ENCODE measurements around the gene CA10. TPM values are rescaled to one million over a fixed set of nuclear protein-coding genes. Genes with fewer than 3 reads are reported as not detected.

CA10 gene
- total RNA-seq, 4 donors from 2014 or later: not detected

- no peak for TF ChIP-seq EP300 (IDR thresholded peaks at IDR 0.05)
- no peak for TF ChIP-seq CTCF (IDR thresholded peaks at IDR 0.05)
- TF ChIP-seq POLR2AphosphoS5 (IDR thresholded peaks at IDR 0.05): no peak
- no peak for TF ChIP-seq POLR2A (IDR thresholded peaks at IDR 0.05)
- no peak overlapping the region for H3K27ac ChIP-seq
- WGBS: 95% methylated on average over 1 of the region's 1 CpG
- DNase-seq (ENCODE audit: low spot score in 2 of 2): no peak
- H3K4me1 ChIP-seq: no peaks in the 10 kb centered on the region
- H3K4me3 ChIP-seq: no peak overlapping the region
- no peaks in the 10 kb centered on the region for H3K27me3 ChIP-seq
- H3K9me3 ChIP-seq: no peaks in the 10 kb centered on the region
- no peaks in the 10 kb centered on the region for H3K36me3 ChIP-seq
Observed at GRCh38 chr17:51890710-51891109, 267.8 kb downstream of the CA10 start.

- Histone ChIP-seq H3K4me3 (no peak overlapping the region), H3K9me3 (no peaks in the 10 kb centered on the region), H3K36me3 (no peaks in the 10 kb centered on the region), H3K27ac (no peak overlapping the region), H3K27me3 (no peaks in the 10 kb centered on the region), H3K4me1 (no peaks in the 10 kb centered on the region)
- WGBS: 80% methylated on average over 2 of the region's 2 CpGs
- DNase-seq (ENCODE audit: low spot score in 2 of 2): no peak
- no peak for TF ChIP-seq EP300 (IDR thresholded peaks at IDR 0.05)
- no peak for TF ChIP-seq POLR2AphosphoS5 (IDR thresholded peaks at IDR 0.05)
- TF ChIP-seq CTCF (IDR thresholded peaks at IDR 0.05): no peak
Observed at GRCh38 chr17:51888816-51889215, 269.7 kb downstream of the CA10 start.

GRCh38 chr17:51876986-51877385 is 281.5 kb downstream of the CA10 start:
- H3K9me3 ChIP-seq: no peaks in the 10 kb centered on the region
- DNase-seq (ENCODE audit: low spot score in 2 of 2): no peak
- no peak for TF ChIP-seq CTCF (IDR thresholded peaks at IDR 0.05)
- no peak for TF ChIP-seq POLR2A (IDR thresholded peaks at IDR 0.05)
- TF ChIP-seq EP300 (IDR thresholded peaks at IDR 0.05): no peak
- no peak for TF ChIP-seq POLR2AphosphoS5 (IDR thresholded peaks at IDR 0.05)
- H3K4me1 ChIP-seq: no peaks in the 10 kb centered on the region
- no peak overlapping the region for H3K4me3 ChIP-seq
- H3K27me3 ChIP-seq: no peaks in the 10 kb centered on the region
- no peak overlapping the region for H3K27ac ChIP-seq
- H3K36me3 ChIP-seq: no peaks in the 10 kb centered on the region

GRCh38 chr17:51873302-51873701 is 285.2 kb downstream of the CA10 start:
- Histone ChIP-seq H3K27ac (no peak overlapping the region), H3K4me1 (no peaks in the 10 kb centered on the region), H3K36me3 (no peaks in the 10 kb centered on the region), H3K27me3 (no peaks in the 10 kb centered on the region), H3K9me3 (no peaks in the 10 kb centered on the region), H3K4me3 (no peak overlapping the region)
- no peak for DNase-seq (ENCODE audit: low spot score in 2 of 2)
- WGBS: 22% methylated on average over 3 of the region's 3 CpGs
- TF ChIP-seq EP300 (IDR thresholded peaks at IDR 0.05) (no peak), CTCF (IDR thresholded peaks at IDR 0.05) (no peak), POLR2A (IDR thresholded peaks at IDR 0.05) (no peak), POLR2AphosphoS5 (IDR thresholded peaks at IDR 0.05) (no peak)

GRCh38 chr17:51869387-51869786 is 289.1 kb downstream of the CA10 start:
- Histone ChIP-seq H3K4me1 (no peaks in the 10 kb centered on the region), H3K36me3 (no peaks in the 10 kb centered on the region), H3K9me3 (no peaks in the 10 kb centered on the region), H3K4me3 (no peak overlapping the region), H3K27ac (no peak overlapping the region), H3K27me3 (no peaks in the 10 kb centered on the region)
- TF ChIP-seq CTCF (IDR thresholded peaks at IDR 0.05) (no peak), EP300 (IDR thresholded peaks at IDR 0.05) (no peak), POLR2A (IDR thresholded peaks at IDR 0.05) (no peak), POLR2AphosphoS5 (IDR thresholded peaks at IDR 0.05) (no peak)
- WGBS: 11% methylated on average over 2 of the region's 2 CpGs
- DNase-seq (ENCODE audit: low spot score in 2 of 2): no peak
